DMS79 treated with DMSO at 0.1 percent for 48 hours (cell line): ENCODE results near the gene TUBGCP6.

Experiments
- DNase-seq: peaks from one replicate; lab custom pipeline; 2025; lab: John Stamatoyannopoulos, UW

Gene TUBGCP6

GRCh38 chr22:50264104-50264745 is 19.4 kb upstream of the TUBGCP6 start:
- no peak for DNase-seq

- no peak for DNase-seq
These were observed 18.3 kb upstream of the TUBGCP6 start for GRCh38 chr22:50262973-50263617.

- DNase-seq: no peak
These were observed 17.7 kb upstream of the TUBGCP6 start for GRCh38 chr22:50262460-50262911.

GRCh38 chr22:50261615-50262459 is 17.0 kb upstream of the TUBGCP6 start, which contains the start of gene MAPK12:
TSS of gene MAPK12 (minus strand) at chr22:50261683. CDS start at chr22:50261509, 174 bp downstream.
- peak; percentile 3 for DNase-seq

- no peak for DNase-seq
These were observed 16.2 kb upstream of the TUBGCP6 start for GRCh38 chr22:50260801-50261614.

GRCh38 chr22:50260434-50260800 is 15.6 kb upstream of the TUBGCP6 start:
- no peak for DNase-seq

- DNase-seq: no peak
These were observed 14.5 kb upstream of the TUBGCP6 start for GRCh38 chr22:50259302-50259701.

- no peak for DNase-seq
These were observed 13.8 kb upstream of the TUBGCP6 start for GRCh38 chr22:50258361-50259292.

- no peak for DNase-seq
These were observed 12.9 kb upstream of the TUBGCP6 start for GRCh38 chr22:50257451-50258360.

GRCh38 chr22:50257041-50257440 is 12.2 kb upstream of the TUBGCP6 start:
- DNase-seq: no peak

GRCh38 chr22:50256258-50256862 is 11.5 kb upstream of the TUBGCP6 start:
- DNase-seq: no peak

GRCh38 chr22:50255607-50256006 is 10.8 kb upstream of the TUBGCP6 start:
- DNase-seq: no peak

- no peak for DNase-seq
These were observed 10.3 kb upstream of the TUBGCP6 start for GRCh38 chr22:50255099-50255498.

GRCh38 chr22:50253941-50254340 is 9.1 kb upstream of the TUBGCP6 start:
- DNase-seq: no peak

GRCh38 chr22:50253046-50253915 is 8.5 kb upstream of the TUBGCP6 start:
- DNase-seq: no peak

GRCh38 chr22:50252082-50253045 is 7.5 kb upstream of the TUBGCP6 start:
- no peak for DNase-seq

- no peak for DNase-seq
These were observed 6.8 kb upstream of the TUBGCP6 start for GRCh38 chr22:50251477-50252081.
